Nephron (organoid): ENCODE results near the gene TINAGL1.

Experiments used
- H3K27ac Mint-ChIP-seq, 3 experiments: 2 replicates each; pipeline ENCODE4 v1.8.0; 2020; ENCODE audit warnings: mixed read lengths in 3 of 3, mild to moderate bottlenecking in 2 of 3, moderate library complexity in 1 of 3
- H3K27me3 Mint-ChIP-seq: 2 replicates; pipeline ENCODE4 v1.8.0; 2021; ENCODE audit warnings: low read depth, mild to moderate bottlenecking, moderate library complexity, mixed read lengths
- H3K36me3 Mint-ChIP-seq: 2 replicates; pipeline ENCODE4 v1.8.0; 2020; ENCODE audit warnings: low read depth, mixed read lengths
- H3K4me1 Mint-ChIP-seq: 2 replicates; pipeline ENCODE4 v1.8.0; 2020; ENCODE audit warnings: mixed read lengths
- H3K4me3 Mint-ChIP-seq, 3 experiments: 2 replicates each; pipeline ENCODE4 v1.8.0; 2020; ENCODE audit warnings: mild to moderate bottlenecking in 3 of 3, mixed read lengths in 3 of 3, moderate library complexity in 2 of 3
- H3K9me3 Mint-ChIP-seq: 2 replicates; pipeline ENCODE4 v1.8.0; 2020; ENCODE audit warnings: mixed read lengths
- CTCF ChIP-seq, 3 experiments: fragments of 200-600 bp; sonication (generic); IDR thresholded peaks; one replicate each; pipeline ENCODE4 v1.5.0; 2021; ENCODE audit warnings: antibody characterized with exemption in 3 of 3; ENCODE audit not compliant: unreplicated experiment in 3 of 3

The TINAGL1 gene

GRCh38 chr1:31626223-31627207 lies 50.2 kb downstream of the TINAGL1 start:
- H3K4me3 Mint-ChIP-seq = no peak overlapping the region
- H3K4me1 Mint-ChIP-seq = peaks cover 23% of the 10 kb centered on the region
- TF ChIP-seq CTCF (IDR thresholded peaks at IDR 0.05; ENCODE audit: unreplicated experiment in 3 of 3) = no peak
- H3K36me3 Mint-ChIP-seq = peaks cover 23% of the 10 kb centered on the region
- H3K9me3 Mint-ChIP-seq = no peaks in the 10 kb centered on the region
- H3K27me3 Mint-ChIP-seq = peaks cover 4% of the 10 kb centered on the region
- peak overlapping the region in 2 of 3 experiments; percentile 31 to 54 for H3K27ac Mint-ChIP-seq

GRCh38 chr1:31627301-31627929 lies 51.1 kb downstream of the TINAGL1 start:
- Mint-ChIP-seq H3K27me3 (peaks cover 4% of the 10 kb centered on the region), H3K4me1 (peaks cover 23% of the 10 kb centered on the region), H3K36me3 (peaks cover 24% of the 10 kb centered on the region), H3K4me3 (no peak overlapping the region), H3K27ac (peak overlapping the region in 2 of 3 experiments; percentile 31 to 68), H3K9me3 (no peaks in the 10 kb centered on the region)
- no peak for TF ChIP-seq CTCF (IDR thresholded peaks at IDR 0.05; ENCODE audit: unreplicated experiment in 3 of 3)

- no peak overlapping the region for H3K4me3 Mint-ChIP-seq
- peak overlapping the region in 2 of 3 experiments; percentile 40 to 68 for H3K27ac Mint-ChIP-seq
- H3K9me3 Mint-ChIP-seq = no peaks in the 10 kb centered on the region
- no peak for TF ChIP-seq CTCF (IDR thresholded peaks at IDR 0.05; ENCODE audit: unreplicated experiment in 3 of 3)
- H3K4me1 Mint-ChIP-seq = peaks cover 23% of the 10 kb centered on the region
- H3K36me3 Mint-ChIP-seq = peaks cover 24% of the 10 kb centered on the region
- H3K27me3 Mint-ChIP-seq = peaks cover 4% of the 10 kb centered on the region
Observed at GRCh38 chr1:31627930-31628559, 51.7 kb downstream of the TINAGL1 start.

GRCh38 chr1:31628931-31629556 lies 52.7 kb downstream of the TINAGL1 start:
- H3K36me3 Mint-ChIP-seq = peaks cover 24% of the 10 kb centered on the region
- no peak for TF ChIP-seq CTCF (IDR thresholded peaks at IDR 0.05; ENCODE audit: unreplicated experiment in 3 of 3)
- H3K4me1 Mint-ChIP-seq = peaks cover 23% of the 10 kb centered on the region
- H3K9me3 Mint-ChIP-seq = no peaks in the 10 kb centered on the region
- peaks cover 4% of the 10 kb centered on the region for H3K27me3 Mint-ChIP-seq
- no peak overlapping the region for H3K27ac Mint-ChIP-seq
- no peak overlapping the region for H3K4me3 Mint-ChIP-seq

GRCh38 chr1:31632649-31633048 lies 56.3 kb downstream of the TINAGL1 start:
- peaks cover 26% of the 10 kb centered on the region for H3K36me3 Mint-ChIP-seq
- no peaks in the 10 kb centered on the region for H3K27me3 Mint-ChIP-seq
- H3K27ac Mint-ChIP-seq = no peak overlapping the region

More at GRCh38 chr1:31632649-31633048, 56.3 kb downstream of the TINAGL1 start:
- TF ChIP-seq CTCF (IDR thresholded peaks at IDR 0.05; ENCODE audit: unreplicated experiment in 3 of 3) = no peak
- no peak overlapping the region for H3K4me3 Mint-ChIP-seq
- H3K4me1 Mint-ChIP-seq = peaks cover 17% of the 10 kb centered on the region
- H3K9me3 Mint-ChIP-seq = no peaks in the 10 kb centered on the region
